Mesothelial cell of epicardium (in vitro differentiated cells): ENCODE data around the gene GRM8. TPM values are rescaled to one million over a fixed set of nuclear protein-coding genes. Genes with fewer than 3 reads are reported as not detected.
A peak's percentile ranks its signal among the peaks of the same experiment; 100 is the strongest.

Experiments
- DNase-seq, 2 experiments: peaks; one replicate each; pipeline ENCODE4 v3.0.0; 2021; ENCODE audit warnings: low spot score in 2 of 2; ENCODE audit not compliant: unreplicated experiment in 2 of 2
- H3K27ac Mint-ChIP-seq: 2 replicates; pipeline ENCODE4 v1.8.0; 2021; ENCODE audit warnings: mixed read lengths
- H3K27me3 Mint-ChIP-seq: 2 replicates; pipeline ENCODE4 v1.8.0; 2021; ENCODE audit warnings: low read depth, mixed read lengths
- H3K36me3 Mint-ChIP-seq: 2 replicates; pipeline ENCODE4 v1.8.0; 2021; ENCODE audit warnings: mixed read lengths
- H3K4me1 Mint-ChIP-seq: 2 replicates; pipeline ENCODE4 v1.8.0; 2021; ENCODE audit warnings: mixed read lengths
- H3K4me3 Mint-ChIP-seq: 2 replicates; pipeline ENCODE4 v1.8.0; 2021; ENCODE audit warnings: mild to moderate bottlenecking, moderate library complexity, mixed read lengths
- H3K9me3 Mint-ChIP-seq: 2 replicates; pipeline ENCODE4 v1.8.0; 2021; ENCODE audit warnings: mixed read lengths
- CTCF ChIP-seq: fragments of 200-600 bp; sonication (generic); IDR thresholded peaks from one replicate; pipeline ENCODE4 v1.5.0; 2021; ENCODE audit warnings: antibody characterized with exemption; ENCODE audit not compliant: unreplicated experiment
- total RNA-seq: library from RNA; stranded (reverse); gene quantifications from 3 replicates; pipeline ENCODE4 v1.2.1, GENCODE V29; 2021

Gene GRM8
- total RNA-seq, 1 donor from 2014 or later: 1.0 TPM

GRCh38 chr7:126803990-126804389, 448.8 kb downstream of the GRM8 start:
- Mint-ChIP-seq H3K27ac (no peak overlapping the region), H3K4me1 (peaks cover 4% of the 10 kb centered on the region), H3K9me3 (peaks cover 8% of the 10 kb centered on the region), H3K27me3 (peaks cover 29% of the 10 kb centered on the region), H3K36me3 (no peaks in the 10 kb centered on the region), H3K4me3 (no peak overlapping the region)
- TF ChIP-seq CTCF: no peak
- DNase-seq: no peak

- Mint-ChIP-seq H3K4me1 (peaks cover 4% of the 10 kb centered on the region), H3K36me3 (no peaks in the 10 kb centered on the region), H3K4me3 (no peak overlapping the region), H3K27ac (no peak overlapping the region), H3K9me3 (peaks cover 8% of the 10 kb centered on the region), H3K27me3 (peaks cover 33% of the 10 kb centered on the region)
- no peak for DNase-seq
- TF ChIP-seq CTCF: peak; percentile 77
Measured at GRCh38 chr7:126803060-126803665, 449.6 kb downstream of the GRM8 start.

GRCh38 chr7:126801733-126802132, 451.0 kb downstream of the GRM8 start:
- Mint-ChIP-seq H3K4me3 (no peak overlapping the region), H3K36me3 (no peaks in the 10 kb centered on the region), H3K4me1 (peaks cover 4% of the 10 kb centered on the region), H3K27me3 (peaks cover 35% of the 10 kb centered on the region), H3K27ac (no peak overlapping the region), H3K9me3 (peaks cover 8% of the 10 kb centered on the region)
- TF ChIP-seq CTCF: no peak
- no peak for DNase-seq

GRCh38 chr7:126799541-126799940, 453.2 kb downstream of the GRM8 start:
- Mint-ChIP-seq H3K4me1 (peaks cover 4% of the 10 kb centered on the region), H3K36me3 (no peaks in the 10 kb centered on the region), H3K4me3 (no peak overlapping the region), H3K27me3 (peaks cover 24% of the 10 kb centered on the region), H3K9me3 (peaks cover 8% of the 10 kb centered on the region), H3K27ac (no peak overlapping the region)
- no peak for DNase-seq
- no peak for TF ChIP-seq CTCF

- no peak for TF ChIP-seq CTCF
- Mint-ChIP-seq H3K9me3 (no peaks in the 10 kb centered on the region), H3K27me3 (peaks cover 8% of the 10 kb centered on the region), H3K4me3 (no peak overlapping the region), H3K27ac (no peak overlapping the region), H3K4me1 (peaks cover 4% of the 10 kb centered on the region), H3K36me3 (no peaks in the 10 kb centered on the region)
- no peak for DNase-seq
Measured at GRCh38 chr7:126792521-126792920, 460.2 kb downstream of the GRM8 start.

- no peak for DNase-seq
- Mint-ChIP-seq H3K27me3 (peaks cover 7% of the 10 kb centered on the region), H3K4me3 (no peak overlapping the region), H3K36me3 (no peaks in the 10 kb centered on the region), H3K27ac (no peak overlapping the region), H3K9me3 (no peaks in the 10 kb centered on the region), H3K4me1 (peaks cover 4% of the 10 kb centered on the region)
- TF ChIP-seq CTCF: no peak
Measured at GRCh38 chr7:126791306-126791705, 461.4 kb downstream of the GRM8 start.
